ENCODE data around the gene NPY. TPM values are rescaled to one million over a fixed set of nuclear protein-coding genes. Genes with fewer than 3 reads are reported as not detected.

NPY gene
- total RNA-seq, 4 donors from 2014 or later, result not detected

DNA sequence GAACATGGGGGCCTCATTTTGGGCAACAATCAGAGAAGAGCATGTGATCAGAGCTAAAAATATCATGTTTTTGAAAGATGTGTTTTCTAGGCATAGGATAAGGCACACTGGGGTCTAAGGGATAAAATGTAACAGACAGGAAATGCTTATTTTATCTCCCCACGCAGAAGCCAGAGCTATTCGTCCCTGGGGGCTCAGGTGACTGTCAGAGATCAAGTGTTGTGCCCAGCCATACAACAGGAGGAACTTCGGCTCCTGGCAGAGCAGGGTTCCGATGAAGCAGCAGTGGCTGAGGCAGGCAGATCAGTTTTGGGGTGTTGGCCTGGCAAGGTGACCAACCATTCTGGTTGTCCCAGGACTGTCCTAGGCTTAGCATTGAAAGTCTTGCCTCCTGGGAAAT, 15.2 kb downstream of the NPY start:
- DNase-seq, result no peak
- Histone ChIP-seq H3K4me1 (no peaks in the 10 kb centered on the region), H3K36me3 (no peaks in the 10 kb centered on the region), H3K27ac (no peak overlapping the region), H3K4me3 (no peak overlapping the region), H3K27me3 (no peaks in the 10 kb centered on the region), H3K9me3 (no peaks in the 10 kb centered on the region)
- no peak for TF ChIP-seq POLR2AphosphoS5 (IDR thresholded peaks at IDR 0.05)
- TF ChIP-seq POLR2A (IDR thresholded peaks at IDR 0.05), result no peak
- TF ChIP-seq, protein P1, sequence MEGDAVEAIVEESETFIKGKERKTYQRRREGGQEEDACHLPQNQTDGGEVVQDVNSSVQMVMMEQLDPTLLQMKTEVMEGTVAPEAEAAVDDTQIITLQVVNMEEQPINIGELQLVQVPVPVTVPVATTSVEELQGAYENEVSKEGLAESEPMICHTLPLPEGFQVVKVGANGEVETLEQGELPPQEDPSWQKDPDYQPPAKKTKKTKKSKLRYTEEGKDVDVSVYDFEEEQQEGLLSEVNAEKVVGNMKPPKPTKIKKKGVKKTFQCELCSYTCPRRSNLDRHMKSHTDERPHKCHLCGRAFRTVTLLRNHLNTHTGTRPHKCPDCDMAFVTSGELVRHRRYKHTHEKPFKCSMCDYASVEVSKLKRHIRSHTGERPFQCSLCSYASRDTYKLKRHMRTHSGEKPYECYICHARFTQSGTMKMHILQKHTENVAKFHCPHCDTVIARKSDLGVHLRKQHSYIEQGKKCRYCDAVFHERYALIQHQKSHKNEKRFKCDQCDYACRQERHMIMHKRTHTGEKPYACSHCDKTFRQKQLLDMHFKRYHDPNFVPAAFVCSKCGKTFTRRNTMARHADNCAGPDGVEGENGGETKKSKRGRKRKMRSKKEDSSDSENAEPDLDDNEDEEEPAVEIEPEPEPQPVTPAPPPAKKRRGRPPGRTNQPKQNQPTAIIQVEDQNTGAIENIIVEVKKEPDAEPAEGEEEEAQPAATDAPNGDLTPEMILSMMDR (IDR thresholded peaks at IDR 0.05), result no peak
- no peak for TF ChIP-seq EP300 (IDR thresholded peaks at IDR 0.05; ENCODE audit: low read depth)
- in situ Hi-C loops (cut with MboI; ENCODE audit: low pct_ligation_motif_present in 1 of 4, low pct_unique_long_range_greater_than_20kb in 1 of 4, low sequenced_read_pairs in 3 of 4), result loop anchor here in 1 of 4 donors (25.0 kb wide), 1 partner anchor 363 kb away; no protein-coding TSS in a partner anchor
- intact Hi-C loops (cut with DNase I; ENCODE audit: low total_unique reads), result no loop called here
- WGBS, 2 donors (ENCODE audit: low coverage in 1 of 2), result 57 to 72% methylated on average over 3 to 4 of the region's 4 CpGs

GRCh38 chr7:24301703-24302102, 17.7 kb downstream of the NPY start:
- intact Hi-C loops (cut with DNase I; ENCODE audit: low total_unique reads), result no loop called here
- no peak overlapping the region for H3K4me3 ChIP-seq

GRCh38 chr7:24304494-24305095, 20.6 kb downstream of the NPY start:
- H3K4me1 ChIP-seq, result peaks cover 0 to 4% (median 0%) of the 10 kb centered on the region in 4 donors
- in situ Hi-C loops (cut with MboI; ENCODE audit: low pct_ligation_motif_present in 1 of 4, low pct_unique_long_range_greater_than_20kb in 1 of 4, low sequenced_read_pairs in 3 of 4), result no loop called here
- no peak for TF ChIP-seq POLR2A (IDR thresholded peaks at IDR 0.05)
- no peak for TF ChIP-seq POLR2AphosphoS5 (IDR thresholded peaks at IDR 0.05)
- H3K9me3 ChIP-seq, result no peaks in the 10 kb centered on the region
- H3K36me3 ChIP-seq, result no peaks in the 10 kb centered on the region
- no peaks in the 10 kb centered on the region for H3K27me3 ChIP-seq
- 63 to 71% methylated on average over 3 to 5 of the region's 5 CpGs for WGBS, 2 donors (ENCODE audit: low coverage in 1 of 2)
- H3K4me3 ChIP-seq, result no peak overlapping the region
- H3K27ac ChIP-seq, result no peak overlapping the region
- DNase-seq, result no peak
- intact Hi-C loops (cut with DNase I; ENCODE audit: low total_unique reads), result no loop called here

More at GRCh38 chr7:24301703-24302102, 17.7 kb downstream of the NPY start:
- peaks cover 0 to under 1% (median 0%) of the 10 kb centered on the region in 4 donors for H3K4me1 ChIP-seq
- in situ Hi-C loops (cut with MboI; ENCODE audit: low pct_ligation_motif_present in 1 of 4, low pct_unique_long_range_greater_than_20kb in 1 of 4, low sequenced_read_pairs in 3 of 4), result no loop called here
- TF ChIP-seq POLR2A (IDR thresholded peaks at IDR 0.05), result no peak
- TF ChIP-seq POLR2AphosphoS5 (IDR thresholded peaks at IDR 0.05), result no peak
- no peak for TF ChIP-seq EP300 (IDR thresholded peaks at IDR 0.05; ENCODE audit: low read depth)
- TF ChIP-seq, protein P1 (IDR thresholded peaks at IDR 0.05), result no peak
- H3K27me3 ChIP-seq, result no peaks in the 10 kb centered on the region
- H3K36me3 ChIP-seq, result no peaks in the 10 kb centered on the region
- 78 to 90% methylated on average over 2 of the region's 2 CpGs for WGBS, 2 donors (ENCODE audit: low coverage in 1 of 2)
- no peak for DNase-seq
- H3K9me3 ChIP-seq, result no peaks in the 10 kb centered on the region
- no peak overlapping the region for H3K27ac ChIP-seq

- H3K4me1 ChIP-seq, result peaks cover 0 to 4% (median 0%) of the 10 kb centered on the region in 4 donors
- H3K27me3 ChIP-seq, result no peaks in the 10 kb centered on the region
- H3K36me3 ChIP-seq, result no peaks in the 10 kb centered on the region
- in situ Hi-C loops (cut with MboI; ENCODE audit: low pct_ligation_motif_present in 1 of 4, low pct_unique_long_range_greater_than_20kb in 1 of 4, low sequenced_read_pairs in 3 of 4), result no loop called here
- TF ChIP-seq, protein P1 (IDR thresholded peaks at IDR 0.05), result no peak
- TF ChIP-seq POLR2AphosphoS5 (IDR thresholded peaks at IDR 0.05) (no peak), POLR2A (IDR thresholded peaks at IDR 0.05) (no peak), EP300 (IDR thresholded peaks at IDR 0.05; ENCODE audit: low read depth) (no peak)
- H3K4me3 ChIP-seq, result no peak overlapping the region
- WGBS, 2 donors (ENCODE audit: low coverage in 1 of 2), result 18 to 47% methylated on average over 3 of the region's 3 CpGs
- intact Hi-C loops (cut with DNase I; ENCODE audit: low total_unique reads), result no loop called here
- no peaks in the 10 kb centered on the region for H3K9me3 ChIP-seq
- DNase-seq, result no peak
- H3K27ac ChIP-seq, result no peak overlapping the region
These were observed 23.3 kb downstream of the NPY start for GRCh38 chr7:24307326-24307725.

- no peaks in the 10 kb centered on the region for H3K27me3 ChIP-seq
- no peak for TF ChIP-seq EP300 (IDR thresholded peaks at IDR 0.05; ENCODE audit: low read depth)
- no peaks in the 10 kb centered on the region for H3K4me1 ChIP-seq
- no peaks in the 10 kb centered on the region for H3K9me3 ChIP-seq
- intact Hi-C loops (cut with DNase I; ENCODE audit: low total_unique reads) (no loop called here), in situ Hi-C loops (cut with MboI; ENCODE audit: low pct_ligation_motif_present in 1 of 4, low pct_unique_long_range_greater_than_20kb in 1 of 4, low sequenced_read_pairs in 3 of 4) (no loop called here)
- no peak overlapping the region for H3K27ac ChIP-seq
- WGBS, 2 donors (ENCODE audit: low coverage in 1 of 2), result 77 to 83% methylated on average over 3 of the region's 3 CpGs
- H3K36me3 ChIP-seq, result no peaks in the 10 kb centered on the region
- no peak overlapping the region for H3K4me3 ChIP-seq
- DNase-seq, result no peak
These were observed 28.6 kb downstream of the NPY start for GRCh38 chr7:24312588-24312987.

Data from transverse colon (tissue), 4 donors.